ENCODE measurements around the gene PVR.

PVR gene

GRCh38 chr19:44685877-44686276 lies 42.2 kb downstream of the PVR start:
- DNase-seq (ENCODE audit: extremely low read depth, low read depth) = no peak
- TF ChIP-seq CTCF (IDR thresholded peaks at IDR 0.05; ENCODE audit: low read depth, low read length) = no peak

- no peak for DNase-seq (ENCODE audit: extremely low read depth, low read depth)
- TF ChIP-seq CTCF (IDR thresholded peaks at IDR 0.05; ENCODE audit: low read depth, low read length) = no peak
Measured at GRCh38 chr19:44686896-44687295, 43.2 kb downstream of the PVR start.

- no peak for TF ChIP-seq CTCF (IDR thresholded peaks at IDR 0.05; ENCODE audit: low read depth, low read length)
- DNase-seq (ENCODE audit: extremely low read depth, low read depth) = no peak
Measured at GRCh38 chr19:44687888-44688287, 44.2 kb downstream of the PVR start.

- DNase-seq (ENCODE audit: extremely low read depth, low read depth) = peak; percentile 27
- peak; percentile 96 for TF ChIP-seq CTCF (IDR thresholded peaks at IDR 0.05; ENCODE audit: low read depth, low read length)
Measured at GRCh38 chr19:44689290-44690130, 45.8 kb downstream of the PVR start.

- TF ChIP-seq CTCF (IDR thresholded peaks at IDR 0.05; ENCODE audit: low read depth, low read length) = no peak
- no peak for DNase-seq (ENCODE audit: extremely low read depth, low read depth)
Measured at GRCh38 chr19:44690131-44690440, 46.4 kb downstream of the PVR start.

GRCh38 chr19:44692379-44692721 lies 48.6 kb downstream of the PVR start:
- no peak for TF ChIP-seq CTCF (IDR thresholded peaks at IDR 0.05; ENCODE audit: low read depth, low read length)
- DNase-seq (ENCODE audit: extremely low read depth, low read depth) = no peak

GRCh38 chr19:44694184-44694579 lies 50.5 kb downstream of the PVR start:
- no peak for DNase-seq (ENCODE audit: extremely low read depth, low read depth)
- TF ChIP-seq CTCF (IDR thresholded peaks at IDR 0.05; ENCODE audit: low read depth, low read length) = peak; percentile 18
